HCT116 (cell line): ENCODE measurements around the gene CIROP. TPM values are rescaled to one million over a fixed set of nuclear protein-coding genes. Genes with fewer than 3 reads are reported as not detected.

ENCODE experiments used
- ATAC-seq: fragments of 200-7000 bp; cut with Tn5 transposase; 2 replicates; pipeline ENCODE4 v1.9.1; 2020; ENCODE audit warnings: mild to moderate bottlenecking, moderate library complexity
- BruUV-seq: library from RNA; stranded (reverse); fragments of 400-500 nt; replicated peaks from 2 replicates; lab custom pipeline; 2021; lab: Mats Ljungman, UMichigan
- CTCF ChIA-PET: fragments of 300-600 bp; sonication (Branson Sonifier 250); formaldehyde crosslinking; loops from one replicate; lab custom pipeline; 2021; ENCODE audit warnings: antibody characterized with exemption; lab: Charles Lee
- POLR2A ChIA-PET: fragments of 300-600, 350-600 bp; sonication (Branson Sonifier 250); formaldehyde crosslinking; loops from one replicate; lab custom pipeline; 2021; ENCODE audit warnings: antibody characterized with exemption; lab: Charles Lee
- RAD21 ChIA-PET, 2 experiments: fragments of 300-600 bp; sonication (Branson Sonifier 250); formaldehyde crosslinking; loops; one replicate each; lab custom pipeline; 2023; ENCODE audit warnings: low total read pairs in 2 of 2; ENCODE audit not compliant: uncharacterized antibody in 2 of 2, unreplicated experiment in 2 of 2, low non-redundant PET in 1 of 2; lab: Charles Lee
- DNase-seq: peaks from one replicate; pipeline ENCODE4 v3.0.0-alpha.2; 2010; ENCODE audit warnings: low read depth, low spot score
- H2AFZ ChIP-seq: fragments of 200-600 bp; shearing (Covaris generic), sonication (generic); 2 replicates; pipeline ENCODE4 v1.6.1; 2017; ENCODE audit warnings: low read depth, mixed run types, mixed read lengths, antibody characterized with exemption, low read length; ENCODE audit not compliant: poor library complexity, severe bottlenecking
- H3K27ac ChIP-seq: 2 replicates; pipeline ENCODE4 v1.5.1; 2012; ENCODE audit warnings: low read depth, low read length
- H3K27me3 ChIP-seq: fragments of 200-600 bp; sonication (generic); 2 replicates; pipeline ENCODE4 v1.6.1; 2016; ENCODE audit warnings: mixed run types, low read length, mixed read lengths; ENCODE audit not compliant: insufficient read depth
- H3K36me3 ChIP-seq, 2 experiments: fragments of 200-500 bp in 1 of 2; fragments of 200-600 bp in 1 of 2; sonication (Bioruptor generic) in 1 of 2; sonication (generic) in 1 of 2; 2 replicates each; pipeline versions ENCODE4 v1.5.1 to v1.6.1; 2014 to 2016; ENCODE audit warnings: low read length in 2 of 2, inconsistent platforms in 1 of 2, mixed read lengths in 1 of 2, mixed run types in 1 of 2; ENCODE audit not compliant: insufficient read depth in 2 of 2, control insufficient read depth in 1 of 2
- H3K4me1 ChIP-seq, 2 experiments: fragments of 200-600 bp in 1 of 2; sonication (generic) in 1 of 2; 2 replicates each; pipeline versions ENCODE4 v1.5.1 to v1.6.1; 2012 to 2017; ENCODE audit warnings: low read length in 2 of 2, inconsistent platforms in 1 of 2, mild to moderate bottlenecking in 1 of 2, mixed read lengths in 1 of 2, mixed run types in 1 of 2, moderate library complexity in 1 of 2; ENCODE audit not compliant: insufficient read depth in 2 of 2, control insufficient read depth in 1 of 2
- H3K4me2 ChIP-seq: fragments of 200-600 bp; sonication (generic); 2 replicates; pipeline ENCODE4 v1.6.1; 2017; ENCODE audit warnings: mixed run types, low read length, mixed read lengths
- H3K4me3 ChIP-seq, 2 experiments: fragments of 200-600 bp in 1 of 2; sonication (generic) in 1 of 2; replicated peaks in 1 of 2; 2 replicates each; pipeline ENCODE4 v1.5.1; 2011 to 2016; ENCODE audit warnings: low read length in 2 of 2, control low read depth in 1 of 2, low read depth in 1 of 2, mild to moderate bottlenecking in 1 of 2, mixed read lengths in 1 of 2, mixed run types in 1 of 2
- H3K79me2 ChIP-seq: fragments of 200-600 bp; sonication (generic); 2 replicates; pipeline ENCODE4 v1.6.1; 2017; ENCODE audit warnings: mild to moderate bottlenecking, mixed run types, low read length, moderate library complexity, mixed read lengths; ENCODE audit not compliant: insufficient read depth
- H3K9ac ChIP-seq: fragments of 200-600 bp; sonication (generic); 2 replicates; pipeline ENCODE4 v1.6.1; 2016; ENCODE audit warnings: low read length, mixed read lengths
- H3K9me2 ChIP-seq: fragments of 200-600 bp; sonication (generic), shearing (Covaris generic); 2 replicates; pipeline ENCODE4 v1.6.1; 2017; ENCODE audit warnings: mixed run types, mild to moderate bottlenecking, moderate library complexity; ENCODE audit not compliant: insufficient read depth
- H3K9me3 ChIP-seq, 2 experiments: fragments of 200-500 bp in 1 of 2; fragments of 200-600 bp in 1 of 2; sonication (Bioruptor generic) in 1 of 2; sonication (generic) in 1 of 2; 2 replicates each; pipeline ENCODE4 v1.6.1; 2014 to 2017; ENCODE audit warnings: low read length in 2 of 2, mixed read lengths in 2 of 2, inconsistent platforms in 1 of 2, low read depth in 1 of 2, mild to moderate bottlenecking in 1 of 2, mixed run types in 1 of 2, moderate library complexity in 1 of 2; ENCODE audit not compliant: control insufficient read depth in 1 of 2, insufficient read depth in 1 of 2
- H4K20me1 ChIP-seq: fragments of 200-600 bp; sonication (generic), shearing (Covaris generic); 2 replicates; pipeline ENCODE4 v1.6.1; 2017; ENCODE audit warnings: mixed run types, mild to moderate bottlenecking, moderate library complexity; ENCODE audit not compliant: insufficient read depth
- CBX3 ChIP-seq: IDR thresholded peaks from 2 replicates; pipeline ENCODE4 v1.6.1; 2012; ENCODE audit warnings: low read depth
- POLR2A ChIP-seq: IDR thresholded peaks from 2 replicates; pipeline ENCODE4 v1.7.0; 2011; ENCODE audit warnings: borderline replicate concordance; ENCODE audit not compliant: insufficient read depth, insufficient read length; ENCODE audit errors: extremely low read depth
- POLR2AphosphoS5 ChIP-seq: IDR thresholded peaks from 2 replicates; pipeline ENCODE4 v1.6.1; 2011; ENCODE audit warnings: mild to moderate bottlenecking, low read depth, low read length, moderate library complexity
- RAD21 ChIP-seq: IDR thresholded peaks from 2 replicates; pipeline ENCODE4 v1.6.1; 2012; ENCODE audit warnings: low read depth, mild to moderate bottlenecking
- SIN3A ChIP-seq: IDR thresholded peaks from 2 replicates; pipeline ENCODE4 v1.6.1; 2012; ENCODE audit warnings: low read depth
- YY1 ChIP-seq: IDR thresholded peaks from 2 replicates; pipeline ENCODE4 v1.6.1; 2011; ENCODE audit warnings: low read length, low read depth, moderate library complexity, mild to moderate bottlenecking; ENCODE audit not compliant: insufficient replicate concordance; ENCODE audit errors: extremely low read depth
- ZFX ChIP-seq: fragments of 450-650 bp; IDR thresholded peaks from 2 replicates; pipeline ENCODE4 v1.6.1; 2017
- intact Hi-C: fragments of 100-400 bp; cut with micrococcal nuclease; formaldehyde crosslinking; loops from 2 replicates; pipeline ENCODE4 v1.10.0; 2022
- total RNA-seq: library from RNA; stranded (reverse); gene quantifications from one replicate; pipeline ENCODE4 v1.2.1, GENCODE V29; 2021; ENCODE audit not compliant: unreplicated experiment
- TF ChIP-seq, protein P1 (sequence below): IDR thresholded peaks from 2 replicates; pipeline ENCODE4 v1.6.1; 2012
- TF ChIP-seq, protein P2 (sequence below): IDR thresholded peaks from 2 replicates; pipeline ENCODE4 v1.6.1; 2011; ENCODE audit warnings: mild to moderate bottlenecking, low read length, moderate library complexity; ENCODE audit not compliant: insufficient replicate concordance; ENCODE audit errors: extremely low read depth
- TF ChIP-seq, protein P3 (sequence below): IDR thresholded peaks from 2 replicates; pipeline ENCODE4 v1.6.1; 2012
- TF ChIP-seq, protein P4 (sequence below): IDR thresholded peaks from 2 replicates; pipeline ENCODE4 v1.6.1; 2012; ENCODE audit warnings: low read depth

Gene CIROP
- total RNA-seq, 1 experiment from 2014 or later = not detected

DNA sequence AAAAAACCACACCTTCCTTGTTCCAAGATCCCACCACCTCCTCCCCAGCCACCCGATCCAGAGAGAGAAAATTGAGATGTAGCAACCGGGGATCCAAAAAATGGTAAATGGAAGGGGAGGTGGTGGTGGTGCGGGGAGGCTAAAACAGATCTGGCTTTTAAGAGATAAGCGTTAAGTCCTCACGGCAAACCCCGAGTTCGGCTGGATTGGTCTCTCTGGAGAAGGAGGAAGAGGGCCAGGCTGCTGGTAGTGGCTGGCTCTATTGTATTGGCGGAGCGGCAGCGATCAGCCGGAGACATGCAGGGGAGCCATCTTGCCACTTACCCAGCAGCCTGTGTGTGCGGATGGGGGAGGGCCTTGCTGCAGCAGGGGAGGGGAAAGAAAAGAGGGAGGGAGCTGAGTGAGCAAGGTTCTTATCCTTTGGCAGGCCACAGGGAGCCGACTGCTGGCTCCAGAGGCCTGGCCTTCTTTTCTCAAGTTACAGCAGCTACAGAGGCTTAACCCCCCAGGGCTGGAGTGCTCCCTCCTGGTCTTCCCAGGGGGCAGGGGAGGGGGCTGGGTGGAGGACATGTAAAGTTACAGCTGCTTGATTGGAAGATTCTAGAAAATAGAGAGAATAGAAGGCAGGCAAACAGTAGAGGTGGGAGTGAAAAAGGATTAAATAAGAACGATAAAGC lies 33.4 kb downstream of the CIROP start:
- peak overlapping the region; percentile 65 for H3K27ac ChIP-seq
- peaks cover 67% of the 10 kb centered on the region for H3K79me2 ChIP-seq
- H3K4me3 ChIP-seq = peak overlapping the region; percentile 94 to 97
- ChIA-PET POLR2A (interaction anchor here (0.7 to 5.4 kb wide), 6 partner anchors 9 to 89 kb away, joined by 3 to 35 read pairs (median 4); partner anchors contain the start of genes ACIN1, AJUBA, C14orf119 and CDH24), CTCF (interaction anchor here (1.0 to 2.6 kb wide), 7 partner anchors 9 to 85 kb away, joined by 4 to 14 read pairs (median 12); partner anchors contain the start of genes ACIN1, C14orf119 and CDH24), RAD21 (interaction anchor here in 1 of 2 experiments (0.9 to 1.4 kb wide), 3 partner anchors 23 to 85 kb away, joined by 3 to 4 read pairs (median 3); partner anchors contain the start of genes ACIN1 and C14orf119)
- H2AFZ ChIP-seq = no peak overlapping the region
- intact Hi-C loops = no loop called here
- no peaks in the 10 kb centered on the region for H4K20me1 ChIP-seq
- TF ChIP-seq ZFX (peak; percentile 29; the same call in 1 of the 2 replicates), POLR2A (peak; percentile 88), YY1 (peak; percentile 95), CBX3 (peak; percentile 28; the same call in 1 of the 2 replicates), RAD21 (no peak), POLR2AphosphoS5 (peak; percentile 95), SIN3A (peak; percentile 36; the same call in 1 of the 2 replicates)
- TF ChIP-seq, protein P1, sequence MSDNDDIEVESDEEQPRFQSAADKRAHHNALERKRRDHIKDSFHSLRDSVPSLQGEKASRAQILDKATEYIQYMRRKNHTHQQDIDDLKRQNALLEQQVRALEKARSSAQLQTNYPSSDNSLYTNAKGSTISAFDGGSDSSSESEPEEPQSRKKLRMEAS = 0 out of 2 replicates have a peak, but pooled peaks have one; percentile 31
- TF ChIP-seq, protein P2, sequence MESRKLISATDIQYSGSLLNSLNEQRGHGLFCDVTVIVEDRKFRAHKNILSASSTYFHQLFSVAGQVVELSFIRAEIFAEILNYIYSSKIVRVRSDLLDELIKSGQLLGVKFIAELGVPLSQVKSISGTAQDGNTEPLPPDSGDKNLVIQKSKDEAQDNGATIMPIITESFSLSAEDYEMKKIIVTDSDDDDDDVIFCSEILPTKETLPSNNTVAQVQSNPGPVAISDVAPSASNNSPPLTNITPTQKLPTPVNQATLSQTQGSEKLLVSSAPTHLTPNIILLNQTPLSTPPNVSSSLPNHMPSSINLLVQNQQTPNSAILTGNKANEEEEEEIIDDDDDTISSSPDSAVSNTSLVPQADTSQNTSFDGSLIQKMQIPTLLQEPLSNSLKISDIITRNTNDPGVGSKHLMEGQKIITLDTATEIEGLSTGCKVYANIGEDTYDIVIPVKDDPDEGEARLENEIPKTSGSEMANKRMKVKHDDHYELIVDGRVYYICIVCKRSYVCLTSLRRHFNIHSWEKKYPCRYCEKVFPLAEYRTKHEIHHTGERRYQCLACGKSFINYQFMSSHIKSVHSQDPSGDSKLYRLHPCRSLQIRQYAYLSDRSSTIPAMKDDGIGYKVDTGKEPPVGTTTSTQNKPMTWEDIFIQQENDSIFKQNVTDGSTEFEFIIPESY = no peak
- TF ChIP-seq, protein P3, sequence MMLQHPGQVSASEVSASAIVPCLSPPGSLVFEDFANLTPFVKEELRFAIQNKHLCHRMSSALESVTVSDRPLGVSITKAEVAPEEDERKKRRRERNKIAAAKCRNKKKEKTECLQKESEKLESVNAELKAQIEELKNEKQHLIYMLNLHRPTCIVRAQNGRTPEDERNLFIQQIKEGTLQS = no peak
- TF ChIP-seq, protein P4, sequence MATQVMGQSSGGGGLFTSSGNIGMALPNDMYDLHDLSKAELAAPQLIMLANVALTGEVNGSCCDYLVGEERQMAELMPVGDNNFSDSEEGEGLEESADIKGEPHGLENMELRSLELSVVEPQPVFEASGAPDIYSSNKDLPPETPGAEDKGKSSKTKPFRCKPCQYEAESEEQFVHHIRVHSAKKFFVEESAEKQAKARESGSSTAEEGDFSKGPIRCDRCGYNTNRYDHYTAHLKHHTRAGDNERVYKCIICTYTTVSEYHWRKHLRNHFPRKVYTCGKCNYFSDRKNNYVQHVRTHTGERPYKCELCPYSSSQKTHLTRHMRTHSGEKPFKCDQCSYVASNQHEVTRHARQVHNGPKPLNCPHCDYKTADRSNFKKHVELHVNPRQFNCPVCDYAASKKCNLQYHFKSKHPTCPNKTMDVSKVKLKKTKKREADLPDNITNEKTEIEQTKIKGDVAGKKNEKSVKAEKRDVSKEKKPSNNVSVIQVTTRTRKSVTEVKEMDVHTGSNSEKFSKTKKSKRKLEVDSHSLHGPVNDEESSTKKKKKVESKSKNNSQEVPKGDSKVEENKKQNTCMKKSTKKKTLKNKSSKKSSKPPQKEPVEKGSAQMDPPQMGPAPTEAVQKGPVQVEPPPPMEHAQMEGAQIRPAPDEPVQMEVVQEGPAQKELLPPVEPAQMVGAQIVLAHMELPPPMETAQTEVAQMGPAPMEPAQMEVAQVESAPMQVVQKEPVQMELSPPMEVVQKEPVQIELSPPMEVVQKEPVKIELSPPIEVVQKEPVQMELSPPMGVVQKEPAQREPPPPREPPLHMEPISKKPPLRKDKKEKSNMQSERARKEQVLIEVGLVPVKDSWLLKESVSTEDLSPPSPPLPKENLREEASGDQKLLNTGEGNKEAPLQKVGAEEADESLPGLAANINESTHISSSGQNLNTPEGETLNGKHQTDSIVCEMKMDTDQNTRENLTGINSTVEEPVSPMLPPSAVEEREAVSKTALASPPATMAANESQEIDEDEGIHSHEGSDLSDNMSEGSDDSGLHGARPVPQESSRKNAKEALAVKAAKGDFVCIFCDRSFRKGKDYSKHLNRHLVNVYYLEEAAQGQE = no peak
- H3K36me3 ChIP-seq = peaks cover 37 to 52% of the 10 kb centered on the region in 2 experiments
- peaks cover 34 to 46% of the 10 kb centered on the region in 2 experiments for H3K4me1 ChIP-seq
- H3K9me2 ChIP-seq = no peaks in the 10 kb centered on the region
- peak overlapping the region; percentile 95 for H3K9ac ChIP-seq
- peak overlapping the region; percentile 93 for H3K4me2 ChIP-seq
- BruUV-seq = no TSS peak
- DNase-seq (no peak), ATAC-seq (peak; percentile 91)
- no peaks in the 10 kb centered on the region for H3K27me3 ChIP-seq
- no peaks in the 10 kb centered on the region for H3K9me3 ChIP-seq
